Kidney glomerular epithelial cell (primary cell): Measurements from ENCODE around the gene ZNF613.
"Not testable (repeated sequence)": the region's sequence is repeated elsewhere in the genome, so short reads cannot be mapped to it uniquely, and the experiment has no call there.

Experiments used
- DNase-seq: peaks from one replicate; lab custom pipeline; 2025; lab: John Stamatoyannopoulos, UW

ZNF613 gene

DNA sequence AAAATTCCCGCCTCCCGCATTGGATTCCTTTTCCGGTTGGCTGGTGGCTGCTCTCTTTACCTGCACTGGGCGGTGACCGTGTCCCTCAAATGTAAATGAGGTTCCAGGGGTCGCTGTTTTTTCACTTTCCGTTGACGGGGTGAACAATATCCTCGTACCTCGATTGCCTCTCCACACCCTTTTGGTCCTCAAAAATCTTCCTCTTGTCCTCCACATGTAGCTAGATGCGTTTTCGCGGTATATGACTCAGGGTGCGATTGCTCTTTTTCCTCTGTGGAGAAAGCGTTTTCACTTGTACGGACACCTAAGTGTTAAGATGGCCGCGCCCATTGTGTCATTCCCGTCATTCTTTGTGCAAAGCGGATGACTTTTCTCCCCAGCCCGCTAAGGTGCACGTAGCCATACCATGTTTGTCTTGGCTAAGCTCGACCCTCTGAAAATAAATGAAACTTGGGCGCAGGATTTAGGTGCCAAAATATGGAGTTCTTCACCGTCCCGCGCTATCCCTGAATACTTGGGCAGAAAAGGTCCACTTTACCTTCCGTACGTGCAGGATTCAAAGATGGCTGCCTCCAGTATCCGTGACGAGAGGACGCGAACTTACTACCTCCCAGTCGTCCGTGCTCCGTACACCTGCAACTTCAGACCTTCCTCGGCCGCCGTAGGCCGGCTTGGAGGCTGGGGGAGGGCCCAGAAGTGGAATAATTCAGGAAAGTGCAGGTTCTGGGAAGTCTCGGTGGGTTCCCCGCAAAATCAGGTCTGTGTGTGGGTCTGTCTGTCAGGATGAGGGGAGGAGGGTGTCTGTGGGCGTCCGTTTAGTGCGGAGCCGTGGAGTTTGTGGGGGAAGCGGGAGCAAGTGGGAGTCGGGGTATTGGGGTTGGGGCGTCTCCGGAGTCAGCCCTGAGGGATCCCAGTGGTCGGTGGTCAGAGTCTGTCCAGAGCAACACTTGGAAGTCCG is at the start of gene ZNF613:
TSS of gene ZNF613 (plus strand) at position 689 of the 958 bp plus-strand sequence. CDS start 8,749 bp downstream, outside the sequence.
- DNase-seq: peak; percentile 99

DNA sequence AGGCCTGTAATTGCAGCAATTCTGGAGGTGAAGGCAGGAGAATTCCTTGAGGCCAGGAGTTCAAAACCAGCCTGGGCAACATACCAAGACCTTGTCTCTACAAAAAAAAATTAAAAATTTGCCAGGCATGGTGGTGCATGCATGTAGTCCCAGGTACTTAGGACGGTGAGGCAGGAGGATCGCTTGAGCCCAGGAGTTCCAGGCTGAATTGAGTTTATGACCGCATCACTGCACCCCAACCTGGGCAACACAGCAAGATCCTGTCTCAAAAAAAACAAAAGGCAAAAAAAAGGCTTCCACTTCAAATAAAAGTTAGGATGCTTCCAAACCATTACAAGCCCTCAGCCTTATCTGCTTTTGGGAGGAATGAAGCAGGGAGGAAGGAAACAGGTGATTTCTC is 44.8 kb upstream of the ZNF613 start:
- no peak for DNase-seq

DNA sequence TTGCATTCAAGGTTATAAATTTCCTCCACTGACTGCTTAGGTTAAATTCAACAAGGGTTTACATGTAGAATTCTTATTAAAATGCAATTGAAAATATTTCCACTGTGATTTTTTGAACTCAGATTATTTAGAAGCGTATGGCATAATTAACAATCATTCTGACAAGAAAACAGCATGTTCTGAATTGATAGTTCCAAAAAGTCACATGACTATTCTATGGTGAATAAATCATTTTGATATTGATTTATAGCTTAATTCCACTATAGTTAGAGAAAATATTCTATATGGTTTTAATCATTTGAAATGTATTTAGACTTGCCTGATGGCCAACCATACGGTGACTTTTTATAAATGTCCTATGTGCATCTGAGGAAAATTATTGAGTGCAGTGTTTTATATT is 42.6 kb upstream of the ZNF613 start:
- no peak for DNase-seq

DNA sequence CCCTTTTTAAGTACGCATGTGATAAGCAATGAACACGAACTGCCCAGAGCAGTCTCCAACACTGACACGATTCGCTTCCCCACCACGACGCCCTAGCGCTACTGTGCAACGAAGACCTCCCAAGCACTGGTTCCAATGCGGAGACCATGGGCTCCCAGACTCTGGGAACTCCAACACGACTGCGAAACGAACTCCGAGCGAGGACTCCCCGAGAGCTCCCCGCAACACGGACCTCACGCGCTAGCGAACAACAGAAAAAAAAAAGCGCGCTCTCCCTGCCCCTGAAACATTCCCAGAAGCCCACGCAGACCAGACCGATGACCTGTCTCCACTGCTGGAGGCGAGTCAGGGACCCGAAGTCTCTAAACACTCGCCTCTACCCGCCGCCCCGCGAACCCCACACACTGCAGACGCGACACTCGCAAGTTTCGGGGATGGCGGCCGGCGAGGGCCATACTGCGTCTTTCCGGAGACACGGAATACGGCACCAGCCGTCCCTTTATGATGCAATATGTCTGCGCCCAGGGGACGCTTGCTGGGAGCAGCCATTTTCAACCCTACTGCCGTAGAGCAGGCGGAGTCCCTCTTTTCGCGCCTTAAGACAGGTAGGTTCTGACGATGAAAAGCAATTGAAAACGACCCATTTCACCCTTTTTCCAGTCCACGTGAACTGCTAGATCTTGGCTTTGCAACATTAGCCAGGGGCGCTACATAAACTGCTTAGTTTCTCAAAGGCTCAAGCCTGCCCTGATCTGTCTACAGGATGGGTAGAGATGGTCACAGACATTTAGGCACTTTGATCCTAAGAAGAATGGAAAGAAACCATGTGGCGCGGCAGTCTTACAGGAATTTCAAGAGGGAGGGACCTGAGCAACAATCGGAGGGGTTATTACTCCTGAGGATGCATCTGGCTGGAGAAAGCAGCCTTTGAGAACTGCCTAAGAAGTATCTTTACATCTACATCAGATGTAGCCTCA is 39.5 kb upstream of the ZNF613 start, which contains the start of gene ZNF577:
TSS of gene ZNF577 (minus strand) at position 430 of the 977 bp plus-strand sequence. CDS start 7,569 bp downstream, outside the sequence.
- DNase-seq: peak; percentile 58

DNA sequence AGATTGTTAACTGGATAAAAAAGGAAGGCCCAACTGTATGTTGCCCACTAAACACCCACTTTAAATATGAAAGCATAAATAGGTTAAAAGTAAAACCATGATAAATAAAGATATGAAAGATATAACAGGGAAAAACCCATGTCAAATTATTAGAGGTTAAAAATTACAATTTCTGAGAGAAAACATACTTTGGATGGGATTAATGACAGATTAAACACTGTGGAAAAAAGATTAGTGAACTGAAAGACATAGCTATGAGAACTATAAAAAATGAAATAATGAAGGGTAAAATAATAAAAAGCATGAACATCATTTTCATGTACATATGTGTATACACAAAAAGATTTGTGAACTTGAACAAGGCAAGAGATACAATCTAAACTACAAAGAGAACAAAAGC is 37.3 kb upstream of the ZNF613 start:
- DNase-seq: no peak

DNA sequence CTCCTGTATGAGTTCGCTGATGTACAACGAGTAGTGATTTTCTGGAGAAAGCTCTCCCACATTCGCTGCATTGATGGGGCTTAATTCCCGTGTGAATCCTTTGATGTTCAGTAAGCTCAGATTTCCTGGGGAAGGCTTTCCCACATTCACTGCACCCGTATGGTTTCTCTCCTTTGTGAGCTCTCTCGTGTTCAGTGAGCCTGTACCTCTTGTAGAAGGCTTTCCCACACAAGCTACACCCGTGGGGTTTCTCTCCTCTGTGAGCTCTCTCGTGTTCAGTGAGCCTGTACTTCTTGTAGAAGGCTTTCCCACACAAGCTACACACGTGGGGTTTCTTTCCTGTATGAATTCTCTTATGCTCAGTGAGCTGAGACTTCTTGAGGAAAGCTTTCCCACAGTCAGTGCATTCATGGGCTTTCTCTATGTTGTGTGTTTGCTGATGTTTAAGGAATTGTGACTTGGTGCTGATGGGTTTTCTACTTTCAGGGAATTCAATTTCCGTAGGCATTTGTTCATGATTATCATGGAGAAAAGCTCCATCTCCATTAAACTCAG is 36.0 kb upstream of the ZNF613 start:
- DNase-seq: no peak

DNA sequence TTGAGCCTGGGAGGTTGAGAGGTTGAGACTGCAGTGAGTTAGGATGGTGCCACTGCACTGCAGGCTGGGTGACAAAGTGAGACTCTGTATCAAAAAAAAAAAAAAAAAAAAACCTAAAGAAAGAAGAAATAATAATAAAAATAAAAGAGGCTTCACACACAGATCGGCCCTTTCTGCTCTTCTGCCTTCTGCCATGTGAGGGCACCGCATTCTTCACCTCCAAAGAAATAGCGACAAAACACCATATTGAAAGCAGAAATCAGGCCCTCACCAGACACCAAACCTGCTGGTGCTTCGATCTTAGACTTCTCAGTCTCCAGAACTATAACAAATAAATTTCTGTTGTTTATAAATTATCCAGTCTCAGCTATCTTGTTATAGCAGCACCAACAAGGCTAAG is 25.4 kb upstream of the ZNF613 start:
- no peak for DNase-seq

DNA sequence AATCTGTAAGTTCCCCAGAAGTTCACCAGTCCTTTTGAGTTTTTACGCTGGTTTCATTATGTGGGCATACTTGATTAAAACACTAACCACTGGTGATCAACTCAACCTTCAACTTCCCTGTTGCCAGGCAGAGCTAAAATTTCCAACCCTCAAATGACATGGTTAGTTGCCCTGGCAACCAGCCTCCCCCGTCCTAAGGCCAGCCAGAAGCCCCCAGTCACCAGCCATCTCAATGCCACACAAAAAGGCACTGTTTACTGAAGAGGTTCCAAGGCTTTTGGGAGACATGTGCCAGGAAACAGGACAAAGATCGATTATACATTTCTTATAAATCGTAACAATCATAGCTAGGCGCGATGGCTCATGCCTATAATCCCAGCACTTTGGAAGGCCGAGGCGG is 24.1 kb upstream of the ZNF613 start:
- no peak for DNase-seq

DNA sequence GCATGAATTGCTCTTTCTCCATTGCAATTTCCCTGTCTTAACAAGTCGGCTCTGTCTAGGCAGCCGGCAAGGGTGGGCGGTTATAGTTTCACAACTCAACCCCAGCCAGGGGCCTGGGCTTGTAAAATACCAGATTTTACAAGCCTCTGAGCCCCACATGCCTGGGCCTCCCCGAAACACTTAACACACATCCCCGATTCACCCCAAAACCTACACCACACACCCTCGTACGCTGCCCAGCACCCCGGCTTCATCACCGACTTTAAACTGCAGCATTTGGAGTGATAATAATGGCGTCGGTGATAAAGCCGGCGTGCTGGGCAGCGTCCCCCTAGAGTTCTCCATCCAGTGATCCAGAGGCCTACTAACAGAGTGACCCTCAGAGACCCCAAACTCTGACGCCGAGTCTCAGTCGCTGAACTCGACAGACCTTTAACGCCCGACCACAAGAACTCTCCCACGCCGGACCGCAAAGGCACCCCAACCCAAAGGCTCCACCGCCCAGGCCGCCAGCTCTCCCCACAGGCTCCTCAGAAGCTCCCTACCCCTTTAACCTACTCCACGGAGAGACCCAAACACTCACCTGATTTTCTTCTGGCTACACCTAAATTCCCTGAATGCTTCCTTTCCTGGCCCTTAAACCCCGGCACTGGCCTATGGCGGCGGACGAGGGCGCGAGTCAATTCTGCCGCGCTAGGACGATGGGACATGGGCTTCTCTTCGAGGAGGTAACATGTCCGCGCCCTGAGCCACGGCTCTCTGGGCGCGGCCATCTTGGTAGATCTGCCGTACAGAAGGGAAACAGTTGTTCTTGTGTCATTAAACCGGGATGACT is 22.7 kb upstream of the ZNF613 start, which contains the start of gene ZNF649:
TSS of gene ZNF649 (minus strand) at position 687 of the 835 bp plus-strand sequence. CDS start 4,910 bp downstream, outside the sequence.
- DNase-seq: peak; percentile 77

DNA sequence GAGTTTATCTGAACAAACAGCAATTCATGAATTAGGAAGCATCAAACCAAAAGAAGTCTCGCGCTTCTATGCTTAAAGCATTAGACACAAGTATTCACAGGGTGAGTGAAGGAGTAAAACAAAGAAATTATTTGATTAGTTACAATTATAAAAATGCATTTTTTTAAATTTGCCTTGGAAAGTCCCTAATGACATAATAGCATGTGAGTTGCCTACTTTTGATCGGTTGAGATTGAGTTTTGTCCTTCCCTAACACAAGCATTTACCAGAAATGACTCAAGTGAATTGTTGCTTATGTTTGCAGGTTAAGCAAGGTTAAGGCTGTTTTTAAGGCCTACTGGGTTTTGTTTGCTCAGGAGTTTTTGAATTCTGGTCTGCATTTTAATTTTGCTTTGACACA is 22.1 kb upstream of the ZNF613 start:
- no peak for DNase-seq

DNA sequence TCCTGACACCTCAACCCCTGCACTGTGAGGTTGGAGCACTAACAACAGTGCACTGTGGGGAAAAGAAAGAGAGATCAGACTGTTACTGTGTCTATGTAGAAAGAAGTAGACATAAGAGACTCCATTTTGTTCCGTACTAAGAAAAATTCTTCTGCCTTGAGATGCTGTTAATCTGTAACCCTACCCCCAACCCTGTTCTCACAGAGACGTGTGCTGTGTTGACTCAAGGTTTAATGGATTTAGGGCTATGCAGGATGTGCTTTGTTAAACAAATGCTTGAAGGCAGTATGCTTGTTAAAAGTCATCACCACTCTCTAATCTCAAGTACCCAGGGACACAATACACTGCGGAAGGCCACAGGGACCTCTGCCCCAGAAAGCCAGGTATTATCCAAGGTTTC is 21.6 kb upstream of the ZNF613 start:
- DNase-seq: not testable (repeated sequence)

DNA sequence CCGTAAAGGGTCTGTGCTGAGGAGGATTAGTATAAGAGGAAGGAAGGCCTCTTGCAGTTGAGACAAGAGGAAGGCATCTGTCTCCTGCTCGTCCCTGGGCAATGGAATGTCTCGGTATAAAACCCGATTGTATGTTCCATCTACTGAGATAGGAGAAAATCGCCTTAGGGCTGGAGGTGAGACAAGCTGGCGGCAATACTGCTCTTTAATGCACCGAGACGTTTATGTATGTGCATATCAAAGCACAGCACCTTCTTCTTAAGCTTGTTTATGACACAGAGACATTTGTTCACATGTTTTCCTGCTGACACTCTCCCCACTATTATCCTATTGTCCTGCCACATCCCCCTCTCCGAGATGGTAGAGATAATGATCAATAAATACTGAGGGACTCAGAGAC is 21.2 kb upstream of the ZNF613 start:
- not testable (repeated sequence) for DNase-seq

DNA sequence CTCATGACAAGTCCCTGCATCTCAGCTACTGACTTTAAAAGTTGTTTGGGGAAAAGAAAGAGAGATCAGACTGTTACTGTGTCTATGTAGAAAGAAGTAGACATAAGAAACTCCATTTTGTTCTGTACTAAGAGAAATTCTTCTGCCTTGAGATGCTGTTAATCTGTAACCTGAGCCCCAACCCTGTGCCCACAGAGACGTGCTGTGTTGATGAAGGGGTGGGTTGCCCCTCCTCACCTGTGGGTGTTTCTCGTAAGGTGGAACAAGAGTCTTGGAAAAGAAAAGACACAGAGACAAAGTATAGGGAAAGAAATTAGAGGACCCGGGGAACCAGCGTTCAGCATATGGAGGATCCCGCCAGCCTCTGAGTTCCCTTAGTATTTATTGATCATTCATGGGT is 19.3 kb upstream of the ZNF613 start:
- DNase-seq: not testable (repeated sequence)

DNA sequence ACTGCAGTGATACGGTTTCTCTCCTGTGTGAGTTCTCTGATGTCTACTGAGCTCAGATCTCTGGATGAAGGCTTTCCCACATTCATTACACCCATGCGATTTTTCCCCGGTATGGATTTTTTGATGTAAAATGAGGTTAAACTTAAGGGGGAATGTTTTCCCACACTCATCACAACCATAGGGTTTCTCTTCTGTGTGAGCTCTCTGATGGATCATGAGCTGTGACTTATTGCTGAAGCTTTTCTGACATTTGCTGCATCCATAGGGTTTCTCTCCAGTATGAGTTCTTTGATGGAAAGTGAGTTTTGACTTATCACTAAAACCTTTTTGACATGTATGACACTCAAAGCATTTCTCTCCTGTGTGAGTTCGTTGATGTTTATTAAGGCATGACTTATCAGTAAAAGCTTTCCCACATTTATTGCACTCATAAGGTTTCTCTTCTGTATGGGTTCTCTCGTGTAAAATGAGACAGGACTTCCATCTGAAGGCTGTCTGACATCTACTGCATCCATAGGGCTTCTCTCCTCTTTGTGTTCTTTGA is 11.9 kb upstream of the ZNF613 start:
- DNase-seq: no peak

DNA sequence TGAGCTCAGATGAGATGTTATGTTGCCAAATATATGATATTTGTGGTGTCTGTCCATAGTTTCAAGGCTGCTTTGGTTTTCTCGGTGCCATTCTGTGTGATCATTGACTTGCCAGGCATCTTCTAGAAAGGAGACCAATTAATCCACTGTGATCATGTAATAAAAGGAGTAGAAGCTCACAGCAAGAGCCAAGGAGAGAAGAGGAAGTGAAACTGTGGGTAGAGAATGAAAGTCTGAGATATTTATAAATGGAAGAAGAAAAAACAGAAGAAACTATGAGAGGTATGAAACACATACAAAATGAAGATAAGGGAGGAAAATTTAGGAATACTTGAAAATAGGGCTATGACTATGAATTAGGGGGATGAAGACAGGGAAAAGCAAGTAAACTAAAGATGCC is 11.1 kb upstream of the ZNF613 start:
- DNase-seq: no peak

DNA sequence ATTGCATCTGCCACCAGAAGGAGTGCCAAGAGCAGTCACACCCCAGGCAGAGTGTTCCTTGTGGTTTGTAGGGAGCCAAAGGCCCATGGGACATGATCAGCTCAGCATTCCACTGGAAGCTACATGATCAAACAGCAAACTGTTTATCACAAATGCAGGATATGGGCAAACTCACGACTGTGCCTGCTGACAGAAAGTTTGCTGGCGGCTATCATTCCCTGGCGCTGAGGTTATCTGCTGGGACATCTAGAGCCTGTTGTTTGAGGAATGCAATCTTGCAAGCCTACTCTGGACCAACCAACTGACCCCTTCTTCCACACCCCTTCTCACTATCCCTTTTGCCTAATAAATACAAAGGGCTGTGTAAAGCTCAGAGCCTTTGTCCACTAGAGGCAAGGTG is 7.7 kb upstream of the ZNF613 start:
- DNase-seq: no peak

DNA sequence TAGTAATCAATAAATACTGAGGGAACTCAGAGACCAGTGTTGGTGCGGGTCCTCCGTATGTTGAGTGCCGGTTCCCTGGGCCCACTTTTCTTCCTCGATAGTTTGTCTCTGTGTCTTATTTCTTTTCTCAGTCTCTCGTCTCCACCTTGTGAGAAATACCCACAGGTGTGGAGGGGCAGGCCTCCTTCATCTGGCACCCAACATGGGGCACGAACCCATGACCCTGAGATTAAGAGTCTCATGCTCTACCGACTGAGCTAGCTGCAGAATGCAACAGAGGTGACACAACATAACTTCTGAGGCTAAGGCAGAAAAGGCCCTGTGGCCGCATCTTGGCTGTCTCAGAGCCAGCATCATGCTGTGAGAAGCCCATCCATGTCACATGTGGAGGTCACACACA is 5.3 kb upstream of the ZNF613 start:
- no peak for DNase-seq

DNA sequence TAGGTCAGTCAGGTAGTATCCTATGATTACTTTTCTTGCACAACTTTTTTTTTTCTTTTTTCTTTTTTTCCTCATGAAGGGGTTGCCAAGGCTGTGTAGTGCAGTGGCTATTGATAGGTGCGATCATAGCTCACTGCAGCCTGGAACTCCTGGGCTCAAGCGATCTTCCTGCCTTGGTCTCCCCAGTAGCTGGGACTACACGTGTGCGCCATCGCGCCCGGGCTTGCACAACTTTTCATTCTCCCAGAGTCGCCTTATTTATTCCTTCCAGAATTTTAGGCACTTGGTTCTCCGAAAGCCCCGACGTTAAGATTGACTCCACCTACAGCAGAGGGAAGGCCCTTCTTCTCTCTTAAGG is 867 bp upstream of the ZNF613 start:
- no peak for DNase-seq

DNA sequence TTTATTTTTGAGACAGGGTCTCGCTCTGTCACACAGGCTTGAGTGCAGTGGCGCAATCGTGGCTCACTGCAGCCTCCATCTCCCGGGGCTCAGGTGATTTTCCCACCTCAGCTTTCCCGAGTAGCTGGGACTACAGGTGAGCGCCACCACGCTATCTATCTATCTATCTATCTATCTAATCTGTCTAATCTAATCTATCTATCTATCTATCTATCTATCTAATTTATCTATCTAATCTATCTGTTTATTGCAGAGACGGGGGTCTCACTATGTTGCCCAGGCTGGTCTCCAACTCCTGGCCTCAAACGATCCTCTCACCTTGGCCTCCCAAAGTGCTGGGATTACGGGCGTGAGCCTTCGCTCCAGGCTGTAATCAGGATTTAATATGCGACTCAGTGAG is 587 bp downstream of the ZNF613 start:
- DNase-seq: no peak

DNA sequence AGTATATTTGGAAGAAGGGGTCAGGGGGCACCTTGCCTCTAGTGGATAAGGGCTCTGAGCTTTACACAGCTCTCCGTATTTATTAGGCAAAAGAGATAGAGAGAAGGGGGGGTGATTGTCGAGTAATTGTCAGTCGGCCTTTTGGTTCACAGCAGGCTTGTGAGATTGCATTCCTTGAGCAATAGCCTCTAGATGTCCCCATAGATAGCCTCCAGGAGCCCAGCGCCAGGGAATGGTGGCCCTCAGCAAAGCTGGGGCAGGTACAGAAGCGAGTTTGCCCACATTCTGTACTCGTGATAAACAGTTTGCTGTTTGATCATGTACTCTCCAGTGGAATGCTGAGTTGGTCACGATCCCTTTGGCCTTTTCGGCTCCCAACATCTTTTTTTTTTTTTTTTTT is 4.6 kb downstream of the ZNF613 start:
- DNase-seq: no peak

DNA sequence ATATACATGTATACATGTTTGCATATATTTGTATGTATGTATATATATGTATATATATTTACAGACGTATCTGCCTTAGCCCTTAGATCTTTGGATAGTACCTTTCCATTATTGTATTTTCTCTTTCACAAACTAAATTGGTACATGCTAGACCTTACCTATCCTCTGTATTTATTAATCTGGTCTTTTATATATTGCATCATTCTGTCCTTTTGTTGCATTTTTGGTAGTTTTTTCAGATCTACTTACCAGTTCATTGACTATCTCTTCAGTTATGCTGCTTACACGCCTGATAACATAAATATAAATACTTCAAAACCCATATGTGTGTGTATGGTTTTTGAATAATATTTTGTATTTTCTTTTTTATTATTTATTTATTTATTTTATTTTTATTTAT is 11.7 kb downstream of the ZNF613 start:
- no peak for DNase-seq
